A549 (cell line): Measurements from ENCODE around the gene FRAT2.
"Not testable (repeated sequence)": the region's sequence is repeated elsewhere in the genome, so short reads cannot be mapped to it uniquely, and the experiment has no call there.

Experiments used
- CTCF ChIP-seq: fragments of >200 bp; sonication (Bioruptor Twin); formaldehyde crosslinking; IDR thresholded peaks from 3 replicates; pipeline ENCODE4 v1.5.1; 2016
- KDM5A ChIP-seq: fragments of 200-600 bp; sonication (generic); IDR thresholded peaks from 2 replicates; pipeline ENCODE4 v1.6.1; 2016; ENCODE audit warnings: antibody characterized with exemption, mild to moderate bottlenecking
- MAX ChIP-seq: IDR thresholded peaks from 2 replicates; pipeline ENCODE4 v1.6.1; 2012
- PHF8 ChIP-seq: fragments of 200-600 bp; sonication (generic); IDR thresholded peaks from 2 replicates; pipeline ENCODE4 v1.6.1; 2016; ENCODE audit warnings: low read depth, mild to moderate bottlenecking, antibody characterized with exemption, moderate library complexity, borderline replicate concordance
- POLR2A ChIP-seq: IDR thresholded peaks from 2 replicates; pipeline ENCODE4 v1.6.1; 2012; ENCODE audit warnings: mild to moderate bottlenecking, low read length

- TF ChIP-seq PHF8, MAX, KDM5A, CTCF, POLR2A: not testable (repeated sequence)
These were observed 9.1 kb upstream of the FRAT2 start for GRCh38 chr10:97343664-97344063.
